Endothelial cell of umbilical vein (primary cell): ENCODE data around the gene HEATR5A. TPM values are rescaled to one million over a fixed set of nuclear protein-coding genes. Genes with fewer than 3 reads are reported as not detected.

Source experiments
- BruUV-seq: library from RNA; stranded (reverse); fragments of 400-500 nt; replicated peaks from 2 replicates; lab custom pipeline; 2021; lab: Mats Ljungman, UMichigan
- CTCF ChIA-PET: fragments of 300-600, 350-600 bp; sonication (Branson Sonifier 250); formaldehyde crosslinking; loops from one replicate; lab custom pipeline; 2021; ENCODE audit warnings: antibody characterized with exemption, inconsistent platforms; lab: Charles Lee
- POLR2A ChIA-PET: fragments of 300-600, 350-600 bp; sonication (Branson Sonifier 250); formaldehyde crosslinking; loops from one replicate; lab custom pipeline; 2021; ENCODE audit warnings: antibody characterized with exemption, inconsistent platforms; lab: Charles Lee
- DNase-seq: peaks from one replicate; pipeline ENCODE4 v3.0.0-alpha.2; 2011; ENCODE audit warnings: low read depth, low spot score
- FAIRE-seq: peaks from 2 replicates; lab custom pipeline; 2011; peaks lifted over from hg19 to GRCh38; lab: Jason Lieb, UNC
- H2AFZ ChIP-seq: 2 replicates; pipeline ENCODE4 v1.6.0; 2012; ENCODE audit warnings: low read depth, low read length, control low read depth, inconsistent platforms
- H3K27ac ChIP-seq: 2 replicates; pipeline ENCODE4 v1.5.1; 2011; ENCODE audit warnings: low read depth, mild to moderate bottlenecking, control low read depth, low read length, moderate library complexity; ENCODE audit not compliant: insufficient read depth
- H3K27me3 ChIP-seq, 2 experiments: 2 replicates each; pipeline versions ENCODE4 v1.6.0 to v1.6.1; 2011; ENCODE audit warnings: low read length in 2 of 2, mixed read lengths in 1 of 2; ENCODE audit not compliant: control insufficient read depth in 2 of 2, insufficient read depth in 2 of 2
- H3K36me3 ChIP-seq, 2 experiments: 2 replicates in 1 of 2; 3 replicates in 1 of 2; pipeline ENCODE4 v1.5.1; 2011; ENCODE audit warnings: low read length in 2 of 2, mild to moderate bottlenecking in 1 of 2, moderate library complexity in 1 of 2; ENCODE audit not compliant: control insufficient read depth in 2 of 2, insufficient read depth in 2 of 2; ENCODE audit errors: extremely low read depth in 1 of 2
- H3K4me1 ChIP-seq: 3 replicates; pipeline ENCODE4 v1.5.1; 2011; ENCODE audit warnings: mild to moderate bottlenecking, low read length; ENCODE audit not compliant: control insufficient read depth, insufficient read depth; ENCODE audit errors: extremely low read depth
- H3K4me2 ChIP-seq: 2 replicates; pipeline ENCODE4 v1.6.1; 2011; ENCODE audit warnings: low read length, control low read depth, mixed read lengths; ENCODE audit not compliant: insufficient read depth
- H3K4me3 ChIP-seq, 3 experiments: fragments of 200-600 bp in 1 of 3; sonication (generic), shearing (Covaris generic) in 1 of 3; replicated peaks in 1 of 3; 2 replicates each; pipeline ENCODE4 v1.5.1; 2011 to 2016; ENCODE audit warnings: control low read depth in 3 of 3, low read length in 3 of 3, mild to moderate bottlenecking in 2 of 3, inconsistent platforms in 1 of 3, low read depth in 1 of 3, moderate library complexity in 1 of 3; ENCODE audit not compliant: insufficient read depth in 1 of 3
- H3K79me2 ChIP-seq: 2 replicates; pipeline ENCODE4 v1.6.0; 2012; ENCODE audit warnings: low read length, inconsistent platforms; ENCODE audit not compliant: control insufficient read depth, insufficient read depth
- H3K9ac ChIP-seq: replicated peaks from 2 replicates; pipeline ENCODE3; 2011; ENCODE audit warnings: low read length, control low read depth; ENCODE audit not compliant: insufficient read depth; ENCODE audit errors: extremely low read depth
- H3K9me1 ChIP-seq: replicated peaks from 3 replicates; pipeline ENCODE4 v1.6.0; 2011; ENCODE audit warnings: mild to moderate bottlenecking, low read length; ENCODE audit not compliant: control insufficient read depth, insufficient read depth; ENCODE audit errors: extremely low read depth
- H3K9me3 ChIP-seq: replicated peaks from 2 replicates; pipeline ENCODE4 v1.5.1; 2012; ENCODE audit warnings: low read length, inconsistent platforms; ENCODE audit not compliant: control insufficient read depth, insufficient read depth
- H4K20me1 ChIP-seq: replicated peaks from 2 replicates; pipeline ENCODE3; 2011; ENCODE audit warnings: mild to moderate bottlenecking, low read length; ENCODE audit not compliant: control insufficient read depth, insufficient read depth; ENCODE audit errors: extremely low read depth
- CTCF ChIP-seq, 2 donors: IDR thresholded peaks; 1 replicate in 1 of 2; 2 replicates in 1 of 2; pipeline ENCODE4 v1.5.1; 2011; ENCODE audit warnings: low read length in 2 of 2, mild to moderate bottlenecking in 2 of 2, moderate library complexity in 2 of 2, control low read depth in 1 of 2, inconsistent platforms in 1 of 2, low read depth in 1 of 2; ENCODE audit not compliant: insufficient read depth in 1 of 2; ENCODE audit errors: extremely low read depth in 1 of 2
- EZH2 ChIP-seq: IDR thresholded peaks from 2 replicates; pipeline ENCODE4 v1.6.1; 2012; ENCODE audit warnings: borderline replicate concordance, low read depth, mild to moderate bottlenecking, moderate library complexity, low read length, inconsistent platforms; ENCODE audit not compliant: severe bottlenecking
- FOS ChIP-seq: IDR thresholded peaks from 2 replicates; pipeline ENCODE4 v1.6.1; 2011; ENCODE audit warnings: mild to moderate bottlenecking, low read length, moderate library complexity, borderline replicate concordance; ENCODE audit not compliant: insufficient read depth
- GATA2 ChIP-seq: IDR thresholded peaks from 2 replicates; pipeline ENCODE4 v1.7.0; 2011; ENCODE audit warnings: low read depth, mild to moderate bottlenecking, moderate library complexity, mixed read lengths, low read length; ENCODE audit not compliant: insufficient read length, insufficient read depth
- JUN ChIP-seq: IDR thresholded peaks from 2 replicates; pipeline ENCODE4 v1.6.1; 2011; ENCODE audit warnings: borderline replicate concordance, low read depth; ENCODE audit not compliant: insufficient read length, insufficient read depth
- MAX ChIP-seq: IDR thresholded peaks from 2 replicates; pipeline ENCODE4 v1.6.1; 2011; ENCODE audit not compliant: insufficient read depth, insufficient read length
- MYC ChIP-seq: IDR thresholded peaks from one replicate; pipeline ENCODE4 v1.6.1; 2011; ENCODE audit warnings: mild to moderate bottlenecking, low read depth, low read length
- POLR2A ChIP-seq: IDR thresholded peaks from 2 replicates; pipeline ENCODE4 v1.6.1; 2012; ENCODE audit warnings: low read depth, mild to moderate bottlenecking, control low read depth, low read length
- POLR2AphosphoS5 ChIP-seq: IDR thresholded peaks from 2 replicates; pipeline ENCODE4 v1.6.1; 2012; ENCODE audit warnings: low read depth, mild to moderate bottlenecking, control low read depth, low read length, moderate library complexity; ENCODE audit not compliant: insufficient read depth
- dilution Hi-C: fragments of 300-500 bp; cut with MboI; formaldehyde crosslinking; loops from one replicate; pipeline ENCODE4 v1.15.0; 2019; ENCODE audit warnings: low sequenced_read_pairs; ENCODE audit not compliant: extremely low pct_ligation_motif_present
- intact Hi-C: fragments of 100-400 bp; cut with micrococcal nuclease; formaldehyde crosslinking; loops from one replicate; pipeline ENCODE4 v1.10.0; 2022
- polyA plus RNA-seq, 4 experiments: library from polyadenylated mRNA; depleted of rRNA in 3 of 4; stranded (reverse) in 3 of 4; unstranded in 1 of 4; fragments of >200 nt; gene quantifications; 2 replicates each; pipeline versions ENCODE4 v1.2.1 to v1.2.3, GENCODE V29; 2011 to 2012; ENCODE audit warnings: missing spikeins in 1 of 4
- total RNA-seq: library from RNA; stranded (reverse); gene quantifications from 2 replicates; pipeline ENCODE4 v1.2.3, GENCODE V29; 2021

The HEATR5A gene
- total and polyA plus RNA-seq, 2 donors (not counting 3 experiments of a cell fraction or from before 2014, with no cell fraction given), result 12.6 to 45.3 TPM

- DNase-seq, result no peak
- Histone ChIP-seq H3K9me3 (no peaks in the 10 kb centered on the region), H3K27ac (no peak overlapping the region), H3K36me3 (no peaks in the 10 kb centered on the region), H4K20me1 (no peaks in the 10 kb centered on the region), H3K4me3 (no peak overlapping the region), H3K4me2 (no peak overlapping the region), H2AFZ (no peak overlapping the region), H3K9ac (no peak overlapping the region), H3K4me1 (peaks cover 16% of the 10 kb centered on the region), H3K79me2 (no peaks in the 10 kb centered on the region), H3K27me3 (no peaks in the 10 kb centered on the region), H3K9me1 (no peaks in the 10 kb centered on the region)
- TF ChIP-seq GATA2, result no peak
- TF ChIP-seq JUN, result no peak
- no peak for TF ChIP-seq CTCF (IDR thresholded peaks at IDR 0.05; ENCODE audit: extremely low read depth in 1 of 2, insufficient read depth in 1 of 2, low read depth in 1 of 2, low read length in 2 of 2)
- no peak for TF ChIP-seq EZH2
- TF ChIP-seq MAX, result no peak
- no peak for TF ChIP-seq MYC
- no peak for TF ChIP-seq FOS
- no peak for TF ChIP-seq POLR2A
- no peak for TF ChIP-seq POLR2AphosphoS5
- no peak for FAIRE-seq
- no TSS peak for BruUV-seq
- ChIA-PET POLR2A (no interaction called here), CTCF (no interaction called here)
- intact Hi-C loops, result no loop called here
- dilution Hi-C loops, result no loop called here
Observed at GRCh38 chr14:31280871-31281220, 139.5 kb downstream of the HEATR5A start.
